H9 (cell line): ENCODE measurements around the gene ASXL1. TPM values are rescaled to one million over a fixed set of nuclear protein-coding genes. Genes with fewer than 3 reads are reported as not detected.
A peak's percentile ranks its signal among the peaks of the same experiment; 100 is the strongest.

Experiments
- DNase-seq: peaks from one replicate; pipeline ENCODE4 v3.0.0-alpha.2; 2017
- H2AFZ ChIP-seq: one replicate; pipeline ENCODE4 v1.6.1; 2013; ENCODE audit warnings: mild to moderate bottlenecking, low read length, control low read depth, moderate library complexity
- H2AK5ac ChIP-seq: 2 replicates; pipeline ENCODE4 v1.6.1; 2013; ENCODE audit warnings: low read length, control low read depth, mixed read lengths; ENCODE audit not compliant: insufficient read length
- H2BK120ac ChIP-seq: one replicate; pipeline ENCODE4 v1.6.1; 2013; ENCODE audit warnings: low read depth, mild to moderate bottlenecking, low read length, control low read depth, inconsistent platforms; ENCODE audit not compliant: poor library complexity, severe bottlenecking
- H2BK12ac ChIP-seq: 2 replicates; pipeline ENCODE4 v1.6.1; 2013; ENCODE audit warnings: low read length, control low read depth, mixed read lengths, low read depth; ENCODE audit not compliant: insufficient read length
- H2BK15ac ChIP-seq: 2 replicates; pipeline ENCODE4 v1.6.1; 2013; ENCODE audit warnings: low read depth, low read length, control low read depth
- H2BK20ac ChIP-seq: one replicate; pipeline ENCODE4 v1.6.1; 2013; ENCODE audit warnings: low read depth, mild to moderate bottlenecking, low read length, control low read depth, inconsistent platforms; ENCODE audit not compliant: poor library complexity, severe bottlenecking
- H2BK5ac ChIP-seq: 2 replicates; pipeline ENCODE4 v1.6.1; 2013; ENCODE audit warnings: low read length, control low read depth, mixed read lengths; ENCODE audit not compliant: insufficient read length
- H3K14ac ChIP-seq: 2 replicates; pipeline ENCODE4 v1.6.1; 2013; ENCODE audit warnings: low read length, control low read depth; ENCODE audit not compliant: insufficient read depth
- H3K18ac ChIP-seq: 2 replicates; pipeline ENCODE4 v1.6.1; 2013; ENCODE audit warnings: low read depth, mild to moderate bottlenecking, mixed read lengths, low read length, control low read depth; ENCODE audit not compliant: insufficient read length
- H3K23ac ChIP-seq: 2 replicates; pipeline ENCODE4 v1.6.1; 2013; ENCODE audit warnings: low read length, control low read depth, mixed read lengths, low read depth; ENCODE audit not compliant: insufficient read length
- H3K23me2 ChIP-seq: 2 replicates; pipeline ENCODE4 v1.6.1; 2013; ENCODE audit warnings: low read depth, mild to moderate bottlenecking, mixed read lengths, low read length, control low read depth; ENCODE audit not compliant: insufficient read length, poor library complexity, severe bottlenecking
- H3K27ac ChIP-seq: 2 replicates; pipeline ENCODE4 v1.5.1; 2013; ENCODE audit warnings: low read length, control low read depth, mixed read lengths, low read depth; ENCODE audit not compliant: insufficient read length
- H3K27me3 ChIP-seq: 2 replicates; pipeline ENCODE4 v1.6.1; 2013; ENCODE audit warnings: low read length, control low read depth, inconsistent platforms; ENCODE audit not compliant: insufficient read depth
- H3K4ac ChIP-seq: 2 replicates; pipeline ENCODE4 v1.6.1; 2013; ENCODE audit warnings: low read depth, mild to moderate bottlenecking, control low read depth, inconsistent platforms, low read length, moderate library complexity
- H3K4me1 ChIP-seq: 2 replicates; pipeline ENCODE4 v1.6.1; 2013; ENCODE audit warnings: low read length, control low read depth, inconsistent platforms; ENCODE audit not compliant: insufficient read depth
- H3K4me2 ChIP-seq: 2 replicates; pipeline ENCODE4 v1.6.1; 2013; ENCODE audit warnings: low read length, control low read depth, mixed read lengths; ENCODE audit not compliant: insufficient read length, insufficient read depth
- H3K56ac ChIP-seq: 2 replicates; pipeline ENCODE4 v1.6.1; 2013; ENCODE audit warnings: low read depth, mild to moderate bottlenecking, mixed read lengths, low read length, control low read depth; ENCODE audit not compliant: insufficient read length
- H3K79me1 ChIP-seq: 2 replicates; pipeline ENCODE4 v1.6.1; 2013; ENCODE audit warnings: low read depth, mild to moderate bottlenecking, moderate library complexity, low read length, control low read depth, inconsistent platforms; ENCODE audit not compliant: insufficient read depth, poor library complexity, severe bottlenecking
- H3K79me2 ChIP-seq: 2 replicates; pipeline ENCODE4 v1.6.1; 2013; ENCODE audit warnings: low read length, control low read depth, inconsistent platforms; ENCODE audit not compliant: insufficient read depth
- H3K9ac ChIP-seq: 2 replicates; pipeline ENCODE4 v1.6.1; 2013; ENCODE audit warnings: low read length, control low read depth, mixed read lengths; ENCODE audit not compliant: insufficient read length; ENCODE audit errors: extremely low read depth
- H3K9me3 ChIP-seq: one replicate; pipeline ENCODE4 v1.6.1; 2013; ENCODE audit warnings: low read depth, low read length, inconsistent platforms; ENCODE audit not compliant: control insufficient read depth
- H3T11ph ChIP-seq: one replicate; pipeline ENCODE4 v1.6.1; 2013; ENCODE audit warnings: mild to moderate bottlenecking, low read length, control low read depth, inconsistent platforms
- H4K20me1 ChIP-seq: one replicate; pipeline ENCODE4 v1.6.1; 2013; ENCODE audit not compliant: control insufficient read depth, insufficient read length, insufficient read depth
- H4K5ac ChIP-seq: 2 replicates; pipeline ENCODE4 v1.6.1; 2013; ENCODE audit warnings: low read depth, mild to moderate bottlenecking, mixed read lengths, low read length, control low read depth; ENCODE audit not compliant: insufficient read length
- H4K8ac ChIP-seq: replicated peaks from 2 replicates; pipeline ENCODE4 v1.6.1; 2013; ENCODE audit warnings: low read length, control low read depth, mixed read lengths, low read depth; ENCODE audit not compliant: insufficient read length
- H4K91ac ChIP-seq: 2 replicates; pipeline ENCODE4 v1.6.1; 2013; ENCODE audit warnings: low read depth, mild to moderate bottlenecking, moderate library complexity, mixed read lengths, low read length, control low read depth; ENCODE audit not compliant: insufficient read length
- H3K27ac Mint-ChIP-seq, 3 experiments: 2 replicates in 2 of 3; 3 replicates in 1 of 3; pipeline ENCODE4 v1.8.0; 2020 to 2021; ENCODE audit warnings: mixed read lengths in 3 of 3, mild to moderate bottlenecking in 1 of 3, moderate library complexity in 1 of 3
- H3K27me3 Mint-ChIP-seq: 2 replicates; pipeline ENCODE4 v1.8.0; 2021; ENCODE audit warnings: low read depth, mild to moderate bottlenecking, moderate library complexity, mixed read lengths
- H3K36me3 Mint-ChIP-seq, 3 experiments: 2 replicates in 2 of 3; 3 replicates in 1 of 3; pipeline ENCODE4 v1.8.0; 2020 to 2021; ENCODE audit warnings: low read depth in 3 of 3, mixed read lengths in 3 of 3; ENCODE audit not compliant: insufficient read depth in 1 of 3
- H3K4me1 Mint-ChIP-seq, 2 experiments: 2 replicates each; pipeline ENCODE4 v1.8.0; 2020; ENCODE audit warnings: mixed read lengths in 2 of 2
- H3K4me3 Mint-ChIP-seq, 2 experiments: 2 replicates in 1 of 2; 3 replicates in 1 of 2; pipeline ENCODE4 v1.8.0; 2020 to 2021; ENCODE audit warnings: mild to moderate bottlenecking in 2 of 2, mixed read lengths in 2 of 2, moderate library complexity in 1 of 2
- H3K9me3 Mint-ChIP-seq, 2 experiments: 2 replicates in 1 of 2; 3 replicates in 1 of 2; pipeline ENCODE4 v1.8.0; 2020; ENCODE audit warnings: mild to moderate bottlenecking in 2 of 2, mixed read lengths in 2 of 2, moderate library complexity in 1 of 2
- WGBS: extraction: QIAGEN DNeasy Blood & Tissue Kit; methylation state at CpG from one replicate; pipeline ENCODE4 v1.1.7; 2013; ENCODE audit warnings: missing lambda C conversion rate, low lambda C conversion rate, mixed read lengths; ENCODE audit not compliant: insufficient read length; ENCODE audit errors: extremely low coverage; 5-methylcytosine and 5-hydroxymethylcytosine counted together
- total RNA-seq: library from RNA; stranded (reverse); gene quantifications from 2 replicates; pipeline ENCODE4 v1.2.1, GENCODE V29; 2021
- TF ChIP-seq, protein P1 (sequence below): fragments of 200-600 bp; sonication (generic); conservative IDR thresholded peaks from 3 replicates; pipeline ENCODE4 v1.8.0; 2021; ENCODE audit warnings: antibody characterized with exemption, mild to moderate bottlenecking

Gene ASXL1
- total RNA-seq, 1 experiment from 2014 or later = 39.5 TPM

GRCh38 chr20:32463642-32464400 lies 105.7 kb downstream of the ASXL1 start:
- DNase-seq = no peak
- Histone ChIP-seq H3K23me2 (no peaks in the 10 kb centered on the region), H2BK120ac (no peak overlapping the region), H4K5ac (no peak overlapping the region), H4K8ac (no peak overlapping the region), H3K9me3 (no peaks in the 10 kb centered on the region), H4K91ac (no peak overlapping the region), H4K20me1 (peaks cover 4% of the 10 kb centered on the region), H3K4me2 (no peak overlapping the region), H2BK20ac (no peak overlapping the region), H2BK12ac (no peak overlapping the region), H3T11ph (no peak overlapping the region), H3K23ac (no peak overlapping the region), H2AK5ac (no peak overlapping the region), H3K79me1 (no peaks in the 10 kb centered on the region), H2AFZ (no peak overlapping the region), H3K14ac (no peak overlapping the region; the same call in 1 of the 2 replicates), H3K4ac (no peak overlapping the region), H2BK5ac (no peak overlapping the region), H3K56ac (no peak overlapping the region), H3K79me2 (no peaks in the 10 kb centered on the region), H3K4me1 (no peaks in the 10 kb centered on the region), H3K18ac (no peak overlapping the region), H3K9ac (no peak overlapping the region), H2BK15ac (no peak overlapping the region), H3K27ac (no peak overlapping the region), H3K27me3 (no peaks in the 10 kb centered on the region)
- WGBS = no CpG with 5 or more reads among the region's 28 CpGs
- H3K9me3 Mint-ChIP-seq = no peaks in the 10 kb centered on the region
- no peak overlapping the region for H3K4me3 Mint-ChIP-seq
- H3K27ac Mint-ChIP-seq = peak overlapping the region in 1 of 3 experiments; percentile 82; a peak in 2 of 7 replicates
- peaks cover 0 to 10% (median 2%) of the 10 kb centered on the region in 3 experiments; a peak in 5 of 7 replicates for H3K36me3 Mint-ChIP-seq
- peaks cover 23 to 27% of the 10 kb centered on the region in 2 experiments for H3K4me1 Mint-ChIP-seq
- H3K27me3 Mint-ChIP-seq = no peaks in the 10 kb centered on the region
- TF ChIP-seq, protein P1, sequence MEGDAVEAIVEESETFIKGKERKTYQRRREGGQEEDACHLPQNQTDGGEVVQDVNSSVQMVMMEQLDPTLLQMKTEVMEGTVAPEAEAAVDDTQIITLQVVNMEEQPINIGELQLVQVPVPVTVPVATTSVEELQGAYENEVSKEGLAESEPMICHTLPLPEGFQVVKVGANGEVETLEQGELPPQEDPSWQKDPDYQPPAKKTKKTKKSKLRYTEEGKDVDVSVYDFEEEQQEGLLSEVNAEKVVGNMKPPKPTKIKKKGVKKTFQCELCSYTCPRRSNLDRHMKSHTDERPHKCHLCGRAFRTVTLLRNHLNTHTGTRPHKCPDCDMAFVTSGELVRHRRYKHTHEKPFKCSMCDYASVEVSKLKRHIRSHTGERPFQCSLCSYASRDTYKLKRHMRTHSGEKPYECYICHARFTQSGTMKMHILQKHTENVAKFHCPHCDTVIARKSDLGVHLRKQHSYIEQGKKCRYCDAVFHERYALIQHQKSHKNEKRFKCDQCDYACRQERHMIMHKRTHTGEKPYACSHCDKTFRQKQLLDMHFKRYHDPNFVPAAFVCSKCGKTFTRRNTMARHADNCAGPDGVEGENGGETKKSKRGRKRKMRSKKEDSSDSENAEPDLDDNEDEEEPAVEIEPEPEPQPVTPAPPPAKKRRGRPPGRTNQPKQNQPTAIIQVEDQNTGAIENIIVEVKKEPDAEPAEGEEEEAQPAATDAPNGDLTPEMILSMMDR = no peak
